HepG2 (cell line): ENCODE data around the gene GCC1.
"Not testable (repeated sequence)": the region's sequence is repeated elsewhere in the genome, so short reads cannot be mapped to it uniquely, and the experiment has no call there.

Experiments
- FLYWCH1 ChIP-seq: sonication (generic); formaldehyde crosslinking; IDR thresholded peaks from 2 replicates; pipeline ENCODE4 v1.8.1; 2023; ENCODE audit warnings: mild to moderate bottlenecking, missing genetic modification reagents
- POLR2A ChIP-seq, 2 experiments: IDR thresholded peaks; 2 replicates each; pipeline ENCODE4 v1.6.1; 2011; ENCODE audit warnings: low read depth in 2 of 2, low read length in 2 of 2, mild to moderate bottlenecking in 1 of 2, moderate library complexity in 1 of 2; ENCODE audit not compliant: insufficient read depth in 1 of 2
- RAD51 ChIP-seq: fragments of 450-650 bp; IDR thresholded peaks from 2 replicates; pipeline ENCODE4 v1.6.1; 2016; ENCODE audit warnings: borderline replicate concordance
- TF ChIP-seq, protein P1 (sequence below), 2 experiments: sonication (generic) in 1 of 2; formaldehyde crosslinking in 1 of 2; IDR thresholded peaks; 2 replicates each; pipeline versions ENCODE4 v1.4.0 to v1.6.1; 2018 to 2020; ENCODE audit warnings: missing genetic modification reagents in 2 of 2, borderline replicate concordance in 1 of 2, low read depth in 1 of 2, mild to moderate bottlenecking in 1 of 2, missing biosample characterization in 1 of 2

DNA sequence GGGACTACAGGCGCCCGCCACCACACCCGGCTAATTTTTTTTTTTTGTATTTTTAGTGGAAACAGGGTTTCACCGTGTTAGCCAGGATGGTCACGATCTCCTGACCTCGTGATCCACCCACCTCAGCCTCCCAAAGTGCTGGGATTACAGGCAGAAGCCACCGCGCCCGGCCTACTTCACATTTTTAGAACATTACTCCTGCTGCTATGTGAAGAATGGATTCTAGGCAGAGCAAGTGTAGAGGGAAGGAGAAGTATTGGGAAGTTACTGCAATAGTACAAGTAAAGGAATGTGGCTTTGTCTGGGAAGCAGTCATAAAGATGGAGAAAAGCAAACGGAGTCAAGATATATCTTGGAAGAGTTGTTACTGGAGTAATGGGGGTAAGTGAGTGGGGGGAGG lies 44.9 kb downstream of the GCC1 start:
- TF ChIP-seq RAD51; FLYWCH1 (CRISPR knock-in tag); POLR2A (IDR thresholded peaks at IDR 0.05; ENCODE audit: insufficient read depth in 1 of 2, low read depth in 2 of 2, low read length in 2 of 2): not testable (repeated sequence)
- TF ChIP-seq, protein P1, sequence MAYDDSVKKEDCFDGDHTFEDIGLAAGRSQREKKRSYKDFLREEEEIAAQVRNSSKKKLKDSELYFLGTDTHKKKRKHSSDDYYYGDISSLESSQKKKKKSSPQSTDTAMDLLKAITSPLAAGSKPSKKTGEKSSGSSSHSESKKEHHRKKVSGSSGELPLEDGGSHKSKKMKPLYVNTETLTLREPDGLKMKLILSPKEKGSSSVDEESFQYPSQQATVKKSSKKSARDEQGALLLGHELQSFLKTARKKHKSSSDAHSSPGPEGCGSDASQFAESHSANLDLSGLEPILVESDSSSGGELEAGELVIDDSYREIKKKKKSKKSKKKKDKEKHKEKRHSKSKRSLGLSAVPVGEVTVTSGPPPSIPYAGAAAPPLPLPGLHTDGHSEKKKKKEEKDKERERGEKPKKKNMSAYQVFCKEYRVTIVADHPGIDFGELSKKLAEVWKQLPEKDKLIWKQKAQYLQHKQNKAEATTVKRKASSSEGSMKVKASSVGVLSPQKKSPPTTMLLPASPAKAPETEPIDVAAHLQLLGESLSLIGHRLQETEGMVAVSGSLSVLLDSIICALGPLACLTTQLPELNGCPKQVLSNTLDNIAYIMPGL (CRISPR knock-in tag; IDR thresholded peaks at IDR 0.05; ENCODE audit: borderline replicate concordance in 1 of 2, low read depth in 1 of 2), result not testable (repeated sequence)
